GM19372 (cell line): Measurements from ENCODE around the gene OR2T27.
"Not testable (repeated sequence)": the region's sequence is repeated elsewhere in the genome, so short reads cannot be mapped to it uniquely, and the experiment has no call there.

Source experiments
- ATAC-seq: cut with Tn5 transposase; IDR thresholded peaks from one replicate; pipeline ENCODE4 v1.9.1; 2021; ENCODE audit warnings: mild to moderate bottlenecking, low read depth, moderate library complexity; ENCODE audit not compliant: unreplicated experiment

The OR2T27 gene

DNA sequence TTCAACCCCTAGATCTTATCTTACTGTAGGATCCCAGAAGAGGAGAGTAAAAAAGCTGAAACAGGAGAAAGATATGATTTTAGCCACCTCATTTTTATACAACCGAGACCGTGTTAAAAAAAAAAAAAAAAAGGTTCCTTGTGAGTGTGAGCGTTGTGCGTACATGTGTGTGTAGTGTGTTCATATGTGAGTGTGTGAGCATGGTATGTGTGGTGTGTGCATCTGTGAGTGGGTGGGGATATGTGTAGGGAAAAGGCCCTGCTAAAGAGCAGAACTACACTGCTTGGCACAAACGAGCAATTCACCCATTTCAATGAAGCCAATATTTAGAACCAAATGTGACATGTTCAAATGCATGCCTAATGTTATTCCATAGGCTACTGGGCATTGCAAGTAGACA, 13.7 kb downstream of the OR2T27 start:
- ATAC-seq: peak; percentile 14

DNA sequence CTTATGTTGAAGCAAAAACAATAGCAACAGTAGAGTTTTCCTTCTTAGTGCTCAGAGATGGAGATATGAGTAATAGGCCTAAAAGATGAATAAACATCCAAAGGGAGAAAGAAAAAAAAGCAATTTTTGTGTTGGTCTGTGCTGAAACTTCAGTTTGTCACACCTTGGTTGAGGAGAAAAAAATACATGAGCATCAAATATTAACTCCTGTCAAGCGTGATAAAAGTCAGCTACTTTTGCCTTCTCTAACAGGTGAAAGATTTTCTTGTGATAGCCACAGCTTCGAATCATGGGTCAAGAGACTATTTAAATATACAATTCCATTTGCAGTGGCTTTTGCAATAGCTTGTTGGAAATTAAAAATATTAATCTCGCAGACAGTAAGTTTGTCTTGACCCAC, 14.4 kb downstream of the OR2T27 start:
- peak; percentile 39 for ATAC-seq

DNA sequence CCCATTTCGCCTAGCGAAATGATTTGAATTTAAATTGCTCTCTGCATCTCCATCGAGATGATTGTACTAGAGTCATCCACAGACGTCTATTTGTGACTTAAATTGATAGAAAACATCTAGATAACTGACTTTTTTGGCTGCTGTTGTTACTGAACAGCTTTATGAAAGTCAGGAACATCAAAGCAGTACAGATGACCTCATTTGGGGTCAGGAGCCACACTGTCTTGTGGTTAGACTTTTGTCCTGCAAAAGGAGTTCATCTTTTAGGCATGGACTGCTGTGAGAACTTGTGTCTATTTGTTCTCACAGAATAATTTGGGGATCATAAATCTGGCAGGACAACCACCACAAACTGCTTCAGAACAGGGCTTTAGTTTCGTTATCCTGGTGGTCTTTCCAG, 15.7 kb downstream of the OR2T27 start:
- ATAC-seq: peak; percentile 32

DNA sequence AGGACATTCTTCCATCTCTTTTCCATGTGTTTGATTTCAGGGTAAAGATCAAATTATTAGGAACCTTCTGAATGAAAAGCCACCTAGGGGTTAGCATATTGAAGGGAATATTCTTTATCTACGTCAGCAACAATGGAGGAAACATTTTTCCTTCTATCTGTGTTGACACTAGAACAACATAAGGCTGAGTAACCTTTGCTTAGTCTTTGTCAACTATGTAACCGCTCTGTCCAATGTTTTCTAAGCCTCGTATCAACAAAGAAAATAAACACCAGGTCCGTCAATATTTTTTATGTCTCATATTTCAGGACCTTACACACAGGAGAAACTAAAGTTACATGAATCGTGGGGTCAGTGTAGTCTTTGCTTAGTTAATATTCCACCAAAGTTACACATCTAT, 18.7 kb downstream of the OR2T27 start:
- not testable (repeated sequence) for ATAC-seq

DNA sequence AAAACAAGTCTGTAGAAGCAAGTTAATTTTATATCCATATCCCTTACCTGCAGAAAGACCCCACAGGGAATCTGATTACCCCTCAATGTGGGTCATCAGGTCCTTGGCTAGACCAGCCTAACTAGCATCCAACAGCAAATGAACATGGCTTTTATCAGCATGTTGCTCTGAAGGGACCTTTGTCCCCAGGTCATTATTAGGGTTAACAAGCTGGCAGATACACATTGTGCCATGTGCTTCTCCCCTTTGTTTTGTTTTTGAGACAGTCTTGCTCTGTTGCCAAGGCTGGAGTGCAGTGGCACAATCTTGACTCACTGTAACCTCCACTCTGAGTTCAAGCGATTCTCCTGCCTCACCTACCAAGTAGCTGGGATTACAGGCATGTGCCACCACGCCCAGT, 20.3 kb downstream of the OR2T27 start, which contains the start of gene OR2T11:
Gene OR2T11, minus strand, starts transcription at position 101 of the 400 bp plus-strand sequence. CDS start 7,963 bp downstream, outside the sequence.
- ATAC-seq: not testable (repeated sequence)

DNA sequence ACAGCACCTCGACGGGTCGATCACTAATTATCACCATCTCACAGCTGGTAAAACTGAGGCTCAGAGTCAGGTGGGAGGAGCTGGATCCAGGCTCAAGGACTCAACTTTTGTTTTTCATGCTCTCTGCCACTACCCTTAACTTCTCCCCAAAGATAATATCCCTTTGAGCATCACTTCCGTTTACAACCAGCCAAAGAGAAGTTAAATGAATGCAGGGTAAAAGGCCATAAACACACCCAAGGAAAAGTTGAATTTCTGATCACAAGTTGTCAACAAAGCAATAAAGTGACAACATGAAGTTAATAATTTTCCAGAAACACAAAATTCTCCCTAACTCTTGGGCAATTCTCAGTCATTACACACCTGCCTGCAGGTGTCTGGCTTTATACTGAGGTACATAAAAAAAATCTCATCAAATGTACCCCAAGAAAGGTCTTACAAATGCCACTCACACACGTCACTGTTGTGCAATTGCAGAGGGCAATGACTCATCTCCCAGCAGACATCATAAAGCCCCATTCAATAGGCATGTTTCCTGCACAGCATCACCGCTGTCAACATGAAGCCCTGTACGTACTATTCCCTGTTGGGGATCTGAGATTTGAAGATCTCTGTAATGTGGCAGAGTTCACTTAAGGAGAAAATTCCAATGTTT, 23.8 kb downstream of the OR2T27 start:
- no peak for ATAC-seq

DNA sequence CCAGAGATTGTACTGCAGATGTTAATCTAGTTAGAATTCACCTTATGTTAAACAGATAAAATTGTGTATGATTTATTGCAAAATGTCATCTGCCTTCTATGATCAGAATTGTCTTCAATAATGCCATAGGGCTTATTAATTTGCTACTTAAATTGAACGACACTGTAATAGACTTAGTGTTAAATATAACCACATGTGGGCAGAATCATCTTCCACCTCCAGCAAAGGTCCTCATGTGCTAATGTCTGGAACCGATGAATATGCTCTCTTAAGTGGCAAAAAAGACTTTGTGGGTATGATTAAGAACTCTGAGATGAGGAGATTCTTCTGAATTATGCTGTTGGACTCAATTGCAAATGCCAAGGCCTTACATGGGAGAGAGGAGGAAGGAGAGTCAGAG, 24.8 kb downstream of the OR2T27 start:
- no peak for ATAC-seq

DNA sequence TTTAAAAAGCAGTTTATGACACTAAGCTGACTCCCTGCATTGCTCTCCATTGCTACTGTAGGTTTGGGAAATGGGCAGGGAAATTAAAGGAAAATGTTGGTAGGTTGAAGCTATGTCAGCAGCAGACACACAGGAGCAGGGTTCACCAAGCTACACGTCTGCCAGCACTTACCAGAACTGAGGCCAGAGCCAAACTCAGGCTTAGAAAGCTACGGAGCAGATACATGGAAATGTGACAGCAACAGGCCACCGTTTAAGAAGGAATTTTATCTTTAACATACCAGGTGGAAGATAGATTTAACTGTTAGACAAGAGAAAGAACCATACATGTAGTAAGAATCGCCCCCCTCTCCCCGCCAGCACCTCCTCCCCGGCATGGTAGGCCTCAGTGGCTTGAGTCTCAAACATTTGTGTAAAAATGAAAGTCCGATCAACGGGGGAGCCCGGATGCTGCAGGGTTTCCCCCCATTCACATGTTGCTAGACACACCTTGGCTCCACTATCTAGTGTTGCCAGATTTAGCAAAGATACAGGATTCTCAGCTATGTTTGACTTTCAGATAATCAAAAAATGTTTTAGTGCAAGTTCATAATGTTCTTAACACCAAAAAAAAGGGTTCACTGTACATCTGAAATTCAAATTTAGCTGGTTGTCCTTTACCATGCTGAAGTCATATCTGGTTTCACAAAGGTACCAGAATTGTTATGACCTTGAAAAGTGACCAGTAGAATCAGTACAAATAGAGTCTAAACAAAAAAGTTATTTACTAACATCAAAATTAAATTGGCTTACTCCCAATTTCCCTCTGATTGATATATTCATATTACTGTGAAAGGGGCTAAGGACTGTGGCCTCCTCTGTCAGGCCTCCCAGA, 27.1 kb downstream of the OR2T27 start:
- peak; percentile 98 for ATAC-seq

DNA sequence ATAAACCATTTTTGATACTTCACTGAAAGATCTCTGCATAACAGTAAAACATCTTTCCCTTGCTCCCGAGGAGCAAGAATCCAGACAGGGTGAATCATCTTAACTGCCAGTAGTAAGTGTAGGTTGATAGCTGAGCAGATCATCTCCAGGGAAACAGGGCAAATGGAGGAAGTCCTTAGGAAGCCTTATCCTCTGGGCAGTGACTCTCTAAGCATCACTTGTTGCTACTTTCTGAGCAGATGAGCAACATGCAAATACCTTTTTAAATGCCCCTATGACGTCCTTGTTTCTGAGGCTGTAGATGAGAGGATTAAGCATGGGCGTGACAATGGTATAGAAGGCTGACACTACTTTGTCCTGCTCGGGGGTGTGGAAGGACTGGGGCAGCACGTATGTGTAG, 29.4 kb downstream of the OR2T27 start:
- ATAC-seq: no peak

DNA sequence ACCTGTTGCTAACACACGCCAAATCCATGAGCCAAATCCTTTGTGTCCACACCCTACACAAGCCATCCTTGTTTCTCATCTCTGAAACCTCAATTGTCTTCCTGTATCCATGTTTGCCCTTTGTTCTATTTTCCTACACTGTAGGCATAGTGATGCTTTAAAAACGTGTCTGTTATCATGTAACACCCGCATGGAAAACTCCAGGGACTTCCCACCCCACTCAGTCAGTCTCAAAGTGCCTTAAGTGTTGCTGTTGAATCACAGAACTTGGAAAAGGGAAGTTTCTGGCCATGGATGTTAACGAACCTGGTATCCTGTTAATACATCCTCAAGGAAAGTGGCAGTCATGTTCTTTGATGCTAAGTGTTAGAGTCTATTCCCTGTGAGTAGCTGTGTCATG, 30.2 kb downstream of the OR2T27 start:
- ATAC-seq: no peak

DNA sequence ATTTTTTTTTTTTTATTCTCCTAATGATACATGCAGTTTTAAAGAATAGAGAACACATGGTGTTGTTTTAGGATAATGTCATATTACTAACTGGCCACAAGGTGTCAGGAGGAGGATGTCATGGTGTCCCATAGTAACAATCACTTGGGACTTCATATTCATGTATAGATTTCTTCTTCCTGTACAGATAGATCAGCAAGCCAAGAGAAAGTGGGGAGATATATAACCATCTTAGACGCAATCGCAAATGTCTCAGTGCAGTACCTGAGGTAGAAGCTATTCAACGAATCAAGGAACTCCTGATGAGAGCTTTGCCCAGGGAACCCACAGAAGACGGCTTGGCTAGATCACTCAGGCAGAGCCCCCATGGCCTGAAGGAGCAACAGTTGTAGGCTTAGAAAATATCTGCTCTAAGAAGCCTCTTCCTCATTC, 32.7 kb downstream of the OR2T27 start:
- peak; percentile 89 for ATAC-seq

DNA sequence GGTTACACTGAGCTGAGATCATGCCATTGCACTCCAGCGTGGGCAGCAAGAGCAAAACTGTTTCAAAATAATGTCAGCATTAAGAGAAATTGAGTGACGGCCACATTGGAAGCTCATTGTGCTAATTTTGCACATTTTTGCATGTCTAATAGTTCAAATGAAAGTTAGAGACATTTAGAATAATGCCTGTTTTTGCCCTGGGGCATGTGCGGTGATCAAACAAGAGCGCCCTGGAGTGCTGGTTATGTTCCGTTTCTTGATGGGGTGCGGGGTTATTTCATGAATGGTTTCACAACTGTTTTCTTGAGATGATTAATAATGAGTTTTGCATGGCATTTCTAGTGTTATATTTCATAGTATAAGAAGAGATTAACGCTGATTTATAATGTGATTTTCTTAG, 33.6 kb downstream of the OR2T27 start:
- ATAC-seq: no peak

DNA sequence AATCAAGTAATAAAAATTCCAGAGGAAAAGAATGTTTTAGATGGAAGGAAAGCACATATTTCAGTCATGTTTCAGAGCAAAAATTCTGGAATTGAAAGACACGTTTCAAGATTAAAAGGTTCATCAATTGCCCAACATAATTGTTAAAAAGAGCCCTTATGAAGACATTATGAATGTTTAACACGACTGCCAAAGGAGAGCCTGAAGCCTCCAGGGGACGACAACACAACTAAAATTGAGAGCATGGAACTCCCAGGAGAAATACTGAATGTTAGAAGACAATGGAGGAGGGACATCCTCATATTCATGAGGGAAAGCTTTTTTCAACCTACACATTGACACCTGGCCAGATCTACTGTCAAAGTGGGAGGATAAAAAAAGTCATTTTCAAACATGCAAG, 36.5 kb downstream of the OR2T27 start:
- no peak for ATAC-seq

DNA sequence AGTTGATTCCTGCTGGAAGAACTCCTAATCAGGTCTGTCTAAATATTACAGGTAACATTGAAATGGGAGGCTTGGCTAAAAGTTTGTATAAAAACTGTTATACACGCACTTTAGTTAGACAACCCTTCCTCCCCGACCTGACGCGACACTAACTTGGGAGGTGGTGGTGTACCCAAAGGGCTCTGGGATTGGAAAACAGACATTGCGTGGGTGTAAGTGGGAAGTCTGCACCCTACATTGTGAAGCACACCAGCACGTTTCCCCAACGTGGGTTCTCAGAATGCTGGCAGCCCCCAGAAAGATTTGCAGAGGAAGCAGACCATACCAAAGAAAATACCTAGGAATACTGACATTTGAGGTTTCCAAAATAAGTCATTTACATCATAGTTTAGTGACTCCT, 37.2 kb downstream of the OR2T27 start:
- no peak for ATAC-seq

DNA sequence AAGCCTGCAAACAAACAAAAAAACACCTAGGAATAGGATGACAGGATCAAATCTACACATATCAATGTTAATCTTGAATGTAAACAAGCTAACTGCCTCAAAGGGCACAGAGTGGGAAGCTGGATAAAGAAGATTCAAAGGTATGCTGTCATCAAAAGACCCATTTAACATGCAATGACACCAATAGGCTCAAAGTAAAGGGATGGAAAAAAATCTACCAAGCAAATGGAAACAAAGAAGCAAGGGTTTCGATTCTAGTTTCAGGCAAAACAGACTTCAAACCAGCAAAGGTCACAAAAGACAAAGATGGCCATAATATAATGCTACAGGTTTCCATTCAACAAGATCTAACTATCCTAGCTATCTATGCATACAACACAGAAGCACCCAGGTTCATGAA, 41.6 kb downstream of the OR2T27 start:
- ATAC-seq: peak; percentile 70

DNA sequence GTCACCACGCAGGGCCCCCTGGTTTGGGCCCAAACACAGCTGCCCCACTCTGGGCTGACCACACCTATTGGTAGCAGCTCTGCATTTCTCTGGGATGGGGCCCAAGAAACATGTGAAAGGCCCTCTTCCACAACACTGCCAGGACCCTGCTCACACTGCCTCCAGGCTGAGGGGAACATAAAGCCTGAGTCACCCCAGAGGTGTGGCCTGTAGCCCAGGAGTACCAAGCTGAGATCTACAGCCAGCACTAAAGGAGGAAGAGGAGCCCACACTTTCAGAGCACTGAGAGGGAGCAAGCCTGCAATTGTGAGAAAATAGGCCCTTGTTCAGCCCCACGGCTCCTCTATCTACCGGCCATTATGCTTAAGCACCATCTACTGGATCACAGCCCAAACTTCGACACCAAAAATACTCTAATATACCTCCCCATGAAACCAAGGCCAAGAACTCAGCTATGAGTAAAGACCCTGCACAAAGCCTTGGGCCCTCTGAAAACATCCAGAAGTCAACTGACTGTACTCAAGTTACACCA, 43.4 kb downstream of the OR2T27 start:
- no peak for ATAC-seq

DNA sequence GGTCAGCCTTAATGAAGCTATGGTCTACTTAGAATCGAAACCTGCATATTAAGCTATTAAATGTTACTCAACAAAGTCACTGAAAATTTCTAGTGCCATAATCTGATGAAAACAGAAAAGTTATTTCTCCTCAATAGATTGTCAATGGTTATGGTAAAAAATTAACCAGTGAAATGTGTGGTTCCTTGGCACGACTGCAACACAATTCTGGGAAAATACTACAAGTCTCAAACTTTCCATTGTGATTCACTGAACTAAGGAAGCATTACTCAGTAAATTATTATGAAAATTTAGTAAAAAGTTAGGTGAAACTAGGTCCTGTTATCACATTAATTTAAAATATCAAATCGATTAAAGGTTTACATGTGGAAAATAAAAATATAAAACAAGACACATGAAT, 45.0 kb downstream of the OR2T27 start:
- ATAC-seq: no peak
